DND-41 (cell line): ENCODE measurements around the gene TYK2.
"Not testable (repeated sequence)": the region's sequence is repeated elsewhere in the genome, so short reads cannot be mapped to it uniquely, and the experiment has no call there.

Experiments used
- ATAC-seq: fragments of 200-7000 bp; cut with Tn5 transposase; 3 replicates; pipeline ENCODE4 v1.9.1; 2021; ENCODE audit warnings: low read depth; ENCODE audit not compliant: insufficient read depth
- DNase-seq: peaks from one replicate; pipeline ENCODE4 v3.0.0-alpha.2; 2020
- H2AFZ ChIP-seq: 2 replicates; pipeline ENCODE4 v1.6.0; 2012; ENCODE audit warnings: low read depth, low read length
- H3K27ac ChIP-seq: 2 replicates; pipeline ENCODE4 v1.5.1; 2012; ENCODE audit warnings: low read length, inconsistent platforms
- H3K27me3 ChIP-seq: fragments of 200-600 bp; sonication (generic); 2 replicates; pipeline ENCODE4 v1.6.0; 2012; ENCODE audit warnings: low read length, mild to moderate bottlenecking, inconsistent platforms; ENCODE audit not compliant: insufficient read depth, poor library complexity
- H3K36me3 ChIP-seq: 2 replicates; pipeline ENCODE4 v1.5.1; 2012; ENCODE audit warnings: low read length, inconsistent platforms; ENCODE audit not compliant: insufficient read depth
- H3K4me1 ChIP-seq: 2 replicates; pipeline ENCODE4 v1.5.1; 2012; ENCODE audit warnings: mild to moderate bottlenecking, low read length; ENCODE audit not compliant: insufficient read depth
- H3K4me2 ChIP-seq: 2 replicates; pipeline ENCODE4 v1.6.0; 2012; ENCODE audit warnings: mild to moderate bottlenecking, moderate library complexity, low read length, inconsistent platforms; ENCODE audit not compliant: insufficient read depth
- H3K4me3 ChIP-seq, 2 experiments: fragments of 200-600 bp in 1 of 2; shearing (Covaris generic) in 1 of 2; 2 replicates each; pipeline ENCODE4 v1.5.1; 2012 to 2016; ENCODE audit warnings: inconsistent platforms in 2 of 2, low read length in 2 of 2, mild to moderate bottlenecking in 2 of 2, low read depth in 1 of 2, moderate library complexity in 1 of 2
- H3K79me2 ChIP-seq: 2 replicates; pipeline ENCODE4 v1.6.0; 2012; ENCODE audit warnings: low read length, inconsistent platforms; ENCODE audit not compliant: insufficient read depth
- H3K9ac ChIP-seq: 2 replicates; pipeline ENCODE4 v1.6.0; 2012; ENCODE audit warnings: low read depth, mild to moderate bottlenecking, inconsistent platforms, low read length, moderate library complexity
- H3K9me3 ChIP-seq: 2 replicates; pipeline ENCODE4 v1.5.1; 2012; ENCODE audit warnings: low read length, moderate library complexity, mild to moderate bottlenecking, inconsistent platforms; ENCODE audit not compliant: insufficient read depth, severe bottlenecking
- H4K20me1 ChIP-seq: 2 replicates; pipeline ENCODE4 v1.6.0; 2012; ENCODE audit warnings: low read length; ENCODE audit not compliant: insufficient read depth
- CTCF ChIP-seq: IDR thresholded peaks from 2 replicates; pipeline ENCODE4 v1.5.1; 2012; ENCODE audit warnings: borderline replicate concordance, low read length, moderate library complexity, mild to moderate bottlenecking; ENCODE audit not compliant: poor library complexity, severe bottlenecking; ENCODE audit errors: extremely low read depth
- EZH2 ChIP-seq: IDR thresholded peaks from 3 replicates; pipeline ENCODE4 v1.6.1; 2012; ENCODE audit warnings: borderline replicate concordance, low read depth, mild to moderate bottlenecking, moderate library complexity, low read length, inconsistent platforms; ENCODE audit not compliant: severe bottlenecking

Gene TYK2

GRCh38 chr19:10378124-10378523 is 2.2 kb downstream of the TYK2 start:
- TF ChIP-seq EZH2: no peak
- no peak for TF ChIP-seq CTCF

GRCh38 chr19:10377140-10377640 is 3.2 kb downstream of the TYK2 start:
- H4K20me1 ChIP-seq, DNase-seq, ATAC-seq, H3K27ac ChIP-seq, H3K4me3 ChIP-seq, H3K27me3 ChIP-seq, H3K9me3 ChIP-seq, H2AFZ ChIP-seq, H3K4me2 ChIP-seq, H3K9ac ChIP-seq: not testable (repeated sequence)
- Histone ChIP-seq H3K79me2 (peaks cover 25% of the 10 kb centered on the region), H3K4me1 (peaks cover 27% of the 10 kb centered on the region), H3K36me3 (peaks cover 33% of the 10 kb centered on the region)

More at GRCh38 chr19:10378124-10378523, 2.2 kb downstream of the TYK2 start:
- no peaks in the 10 kb centered on the region for H3K27me3 ChIP-seq
- DNase-seq (no peak), ATAC-seq (no peak)
- no peaks in the 10 kb centered on the region for H4K20me1 ChIP-seq
- no peak overlapping the region for H3K27ac ChIP-seq
- H3K36me3 ChIP-seq: peaks cover 29% of the 10 kb centered on the region
- H3K4me2 ChIP-seq: peak overlapping the region; percentile 94; the same call in 1 of the 2 replicates
- H3K9me3 ChIP-seq: no peaks in the 10 kb centered on the region
- H2AFZ ChIP-seq: no peak overlapping the region
- H3K9ac ChIP-seq: no peak overlapping the region
- H3K4me3 ChIP-seq: no peak overlapping the region
- peaks cover 25% of the 10 kb centered on the region for H3K79me2 ChIP-seq
- H3K4me1 ChIP-seq: peaks cover 27% of the 10 kb centered on the region

- Histone ChIP-seq H3K79me2 (peaks cover 16% of the 10 kb centered on the region), H3K36me3 (peaks cover 36% of the 10 kb centered on the region), H3K9me3 (no peaks in the 10 kb centered on the region), H3K4me2 (no peak overlapping the region), H4K20me1 (no peaks in the 10 kb centered on the region), H3K4me1 (peaks cover 19% of the 10 kb centered on the region), H3K4me3 (no peak overlapping the region), H2AFZ (no peak overlapping the region), H3K9ac (no peak overlapping the region), H3K27me3 (no peaks in the 10 kb centered on the region), H3K27ac (no peak overlapping the region)
- no peak for ATAC-seq
- TF ChIP-seq CTCF (no peak), EZH2 (no peak)
- no peak for DNase-seq
These were observed 5.4 kb downstream of the TYK2 start for GRCh38 chr19:10374931-10375330.

- Histone ChIP-seq H3K4me3 (no peak overlapping the region), H3K9me3 (no peaks in the 10 kb centered on the region), H3K36me3 (peaks cover 47% of the 10 kb centered on the region), H2AFZ (no peak overlapping the region), H3K4me1 (no peaks in the 10 kb centered on the region), H4K20me1 (no peaks in the 10 kb centered on the region), H3K27ac (no peak overlapping the region), H3K79me2 (0 out of 2 replicates have a peak, but pooled peaks cover 3% of the 10 kb centered on the region), H3K9ac (no peak overlapping the region), H3K27me3 (no peaks in the 10 kb centered on the region), H3K4me2 (no peak overlapping the region)
- ATAC-seq: no peak
- DNase-seq: no peak
- no peak for TF ChIP-seq EZH2
- TF ChIP-seq CTCF: no peak
These were observed 7.7 kb downstream of the TYK2 start for GRCh38 chr19:10372690-10373089.
